ENCODE results near the gene ZPR1.
"Not testable (repeated sequence)": the region's sequence is repeated elsewhere in the genome, so short reads cannot be mapped to it uniquely, and the experiment has no call there.

ZPR1 gene

DNA sequence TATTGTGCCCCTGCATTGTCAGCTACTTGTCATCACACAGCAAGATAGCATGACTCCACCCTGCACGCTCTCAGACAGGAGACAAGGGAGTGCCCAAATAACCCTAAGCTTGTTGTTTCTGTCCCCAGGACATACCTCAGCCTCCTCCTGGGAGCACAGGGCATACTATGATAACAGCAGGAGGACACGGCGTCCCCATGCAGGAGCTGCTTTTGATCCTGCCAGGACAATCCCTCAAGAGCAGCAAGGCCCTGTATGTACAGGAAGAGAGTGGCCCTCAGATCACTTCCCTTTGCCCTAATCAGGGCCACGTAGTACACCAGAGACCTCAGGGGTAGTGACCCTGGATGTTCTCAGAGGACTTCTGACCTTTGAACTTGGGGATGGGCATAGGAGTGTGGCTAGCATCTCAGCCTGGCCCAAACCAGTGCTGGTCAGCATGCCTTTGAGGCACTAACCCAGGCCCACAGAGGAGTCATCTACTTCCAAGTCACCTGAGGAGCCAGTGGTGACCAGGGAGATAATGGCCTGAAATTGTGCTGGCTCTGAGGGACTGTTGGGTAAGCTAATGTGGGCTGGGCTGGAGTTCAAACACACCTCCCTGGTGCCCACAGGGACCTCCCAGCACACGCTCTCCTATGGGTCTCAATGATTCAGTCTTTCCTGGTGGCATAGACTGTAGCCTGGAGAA lies 26.1 kb upstream of the ZPR1 start:
- H3K27me3 Mint-ChIP-seq = peaks cover 23% of the 10 kb centered on the region
- H3K36me3 Mint-ChIP-seq = no peaks in the 10 kb centered on the region
- no peaks in the 10 kb centered on the region for H3K9me3 Mint-ChIP-seq
- DNase-seq = no peak
- H3K27ac Mint-ChIP-seq = no peak overlapping the region
- H3K4me3 Mint-ChIP-seq = no peak overlapping the region
- CTCF ChIA-PET = interaction anchor here (1.2 to 1.8 kb wide), 2 partner anchors 20 to 23 kb away, joined by 3 to 7 read pairs; partner anchors contain the start of gene APOA5
- no peaks in the 10 kb centered on the region for H3K4me1 Mint-ChIP-seq

- DNase-seq = no peak
- CTCF ChIA-PET = interaction anchor here (1.2 to 1.8 kb wide), 3 partner anchors 20 to 67 kb away, joined by 3 to 7 read pairs (median 4); partner anchors contain the start of gene APOA5
- H3K27ac Mint-ChIP-seq = no peak overlapping the region
Observed at GRCh38 chr11:116813170-116813569, 25.3 kb upstream of the ZPR1 start.

GRCh38 chr11:116812109-116812508 lies 24.3 kb upstream of the ZPR1 start:
- no peak overlapping the region for H3K4me3 Mint-ChIP-seq
- CTCF ChIA-PET = interaction anchor here (1.2 kb wide), 1 partner anchor 68 kb away, joined by 4 read pairs; no protein-coding TSS in a partner anchor
- no peaks in the 10 kb centered on the region for H3K36me3 Mint-ChIP-seq
- peaks cover 32% of the 10 kb centered on the region for H3K27me3 Mint-ChIP-seq
- DNase-seq = no peak
- H3K9me3 Mint-ChIP-seq = no peaks in the 10 kb centered on the region
- no peak overlapping the region for H3K27ac Mint-ChIP-seq
- no peaks in the 10 kb centered on the region for H3K4me1 Mint-ChIP-seq

More at GRCh38 chr11:116813170-116813569, 25.3 kb upstream of the ZPR1 start:
- Mint-ChIP-seq H3K4me3 (no peak overlapping the region), H3K9me3 (no peaks in the 10 kb centered on the region), H3K36me3 (no peaks in the 10 kb centered on the region), H3K4me1 (no peaks in the 10 kb centered on the region), H3K27me3 (peaks cover 27% of the 10 kb centered on the region)

DNA sequence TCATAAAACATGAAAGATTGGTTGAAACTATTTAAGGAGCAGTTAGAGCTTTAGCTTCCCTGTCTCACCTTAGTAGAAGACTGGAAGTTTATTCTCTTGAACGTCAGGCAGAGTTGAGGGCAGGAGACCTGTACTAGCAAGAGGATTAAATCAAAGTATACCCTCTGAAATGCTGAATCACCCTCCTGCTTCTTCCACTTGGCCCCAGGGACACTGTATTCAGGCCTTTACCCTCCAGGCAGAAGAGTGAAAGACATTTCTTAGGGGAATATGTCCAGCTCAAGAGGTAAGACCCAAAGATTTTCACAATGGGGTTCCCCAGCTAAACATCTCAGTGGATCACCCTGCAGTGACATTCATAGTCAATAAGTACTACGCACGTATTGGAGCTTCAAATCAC lies 23.4 kb upstream of the ZPR1 start:
- DNase-seq = no peak
- CTCF ChIA-PET = interaction anchor here (1.8 kb wide), 1 partner anchor 25 kb away, joined by 7 read pairs; no protein-coding TSS in a partner anchor
- H3K27me3 Mint-ChIP-seq = peaks cover 32% of the 10 kb centered on the region
- no peaks in the 10 kb centered on the region for H3K9me3 Mint-ChIP-seq
- no peak overlapping the region for H3K4me3 Mint-ChIP-seq
- no peaks in the 10 kb centered on the region for H3K4me1 Mint-ChIP-seq
- no peaks in the 10 kb centered on the region for H3K36me3 Mint-ChIP-seq
- no peak overlapping the region for H3K27ac Mint-ChIP-seq

DNA sequence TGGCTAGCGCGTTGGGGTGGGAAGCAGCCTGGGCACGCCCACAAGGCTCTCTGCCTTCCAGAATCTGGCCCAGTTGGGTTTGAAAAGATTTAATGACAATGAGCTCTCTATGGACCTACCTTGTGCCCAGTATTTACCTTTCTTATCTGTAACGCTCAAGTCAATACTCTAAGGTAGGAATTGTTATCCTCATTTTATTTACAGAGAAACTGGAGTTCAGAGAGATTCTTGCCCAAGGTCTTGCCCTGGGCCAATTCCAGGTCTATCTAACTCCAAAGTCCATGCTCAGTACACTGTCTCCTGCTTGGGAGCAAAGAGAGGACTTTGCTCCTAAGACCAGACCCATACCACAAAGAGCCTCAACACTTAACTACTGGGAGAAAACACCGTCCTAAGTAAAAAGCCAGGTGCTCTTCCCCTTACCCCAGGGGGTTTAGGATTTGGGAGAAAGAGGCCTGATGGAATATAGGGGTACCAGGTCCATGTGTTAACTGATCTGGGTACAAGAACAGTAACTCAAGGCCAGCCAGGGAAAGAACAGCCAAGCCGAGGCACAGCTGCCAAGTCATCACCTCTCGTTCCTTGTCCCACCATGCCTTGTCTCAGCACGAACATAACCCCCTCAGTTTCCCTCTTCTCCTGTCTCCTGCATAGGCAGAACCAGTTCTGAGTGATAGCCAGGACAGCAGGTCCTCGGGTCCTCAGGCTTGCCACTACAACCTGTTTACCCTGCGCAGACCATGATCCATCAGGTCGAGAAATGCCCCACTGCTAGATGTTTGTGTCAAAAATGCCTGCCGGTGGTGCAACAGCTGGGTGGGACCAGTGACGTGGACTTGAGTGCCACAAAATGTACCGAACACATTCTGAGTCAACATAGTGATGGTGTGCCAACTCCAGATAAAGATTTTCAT lies 20.7 kb upstream of the ZPR1 start:
- Mint-ChIP-seq H3K27me3 (peaks cover 43% of the 10 kb centered on the region), H3K4me1 (no peaks in the 10 kb centered on the region), H3K36me3 (no peaks in the 10 kb centered on the region), H3K4me3 (no peak overlapping the region), H3K27ac (no peak overlapping the region), H3K9me3 (no peaks in the 10 kb centered on the region)
- DNase-seq = no peak
- CTCF ChIA-PET = no interaction called here

- Mint-ChIP-seq H3K27ac (no peak overlapping the region), H3K4me3 (no peak overlapping the region), H3K27me3 (peaks cover 45% of the 10 kb centered on the region), H3K4me1 (no peaks in the 10 kb centered on the region), H3K9me3 (no peaks in the 10 kb centered on the region), H3K36me3 (no peaks in the 10 kb centered on the region)
- CTCF ChIA-PET = interaction anchor here (1.0 kb wide), 1 partner anchor 16 kb away, joined by 3 read pairs; the partner anchor contains the start of gene APOA5
- no peak for DNase-seq
Observed at GRCh38 chr11:116807601-116808261, 19.9 kb upstream of the ZPR1 start.

DNA sequence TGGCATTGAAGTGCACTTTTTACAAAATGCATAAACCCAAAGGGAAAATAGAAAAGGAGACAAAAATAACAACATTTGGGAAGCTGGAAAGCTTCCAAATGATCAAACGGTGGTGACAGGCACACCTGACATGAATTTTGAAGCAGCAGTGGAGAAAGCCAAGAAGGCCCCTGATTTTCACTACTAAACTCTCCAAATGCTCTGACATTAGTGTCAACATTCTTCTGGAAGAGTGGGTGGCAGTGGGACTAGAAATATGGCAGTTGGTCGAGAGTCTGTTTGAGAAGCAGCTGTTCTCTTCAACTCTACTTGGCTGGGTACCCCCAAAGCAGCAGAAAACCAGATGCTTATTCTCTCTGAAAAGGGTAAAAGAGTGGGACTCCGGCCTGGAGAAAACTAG lies 16.2 kb upstream of the ZPR1 start:
- Mint-ChIP-seq H3K4me1 (no peaks in the 10 kb centered on the region), H3K36me3 (no peaks in the 10 kb centered on the region), H3K4me3 (no peak overlapping the region), H3K9me3 (no peaks in the 10 kb centered on the region), H3K27ac (no peak overlapping the region), H3K27me3 (peaks cover 54% of the 10 kb centered on the region)
- DNase-seq = no peak
- CTCF ChIA-PET = interaction anchor here (1.2 kb wide), 1 partner anchor 12 kb away, joined by 5 read pairs; the partner anchor contains the start of gene APOA5

DNA sequence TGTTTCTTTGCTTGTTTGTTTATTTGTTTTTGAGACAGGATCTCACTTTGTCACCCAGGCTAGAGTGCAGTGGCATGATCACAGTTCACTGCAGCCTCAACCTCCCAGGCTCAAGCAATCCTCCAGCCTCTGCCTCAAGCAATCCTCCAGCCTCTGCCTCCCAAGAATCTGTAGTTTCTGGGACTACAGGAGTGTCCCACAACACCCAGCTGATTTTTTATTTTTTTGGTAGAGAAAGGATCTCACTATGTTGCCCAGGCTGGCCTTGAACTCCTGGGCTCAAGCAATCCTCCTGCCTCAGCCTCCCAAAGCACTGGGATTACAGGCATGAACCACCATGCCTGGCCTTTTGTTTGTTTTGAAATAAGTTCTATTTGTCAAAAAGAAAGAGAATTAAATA lies 13.8 kb upstream of the ZPR1 start:
- H3K27ac Mint-ChIP-seq, H3K36me3 Mint-ChIP-seq, DNase-seq, H3K9me3 Mint-ChIP-seq, H3K4me3 Mint-ChIP-seq, H3K4me1 Mint-ChIP-seq: not testable (repeated sequence)
- CTCF ChIA-PET = interaction anchor here (0.8 kb wide), 1 partner anchor 34 kb away, joined by 3 read pairs; no protein-coding TSS in a partner anchor
- peaks cover 53% of the 10 kb centered on the region for H3K27me3 Mint-ChIP-seq

DNA sequence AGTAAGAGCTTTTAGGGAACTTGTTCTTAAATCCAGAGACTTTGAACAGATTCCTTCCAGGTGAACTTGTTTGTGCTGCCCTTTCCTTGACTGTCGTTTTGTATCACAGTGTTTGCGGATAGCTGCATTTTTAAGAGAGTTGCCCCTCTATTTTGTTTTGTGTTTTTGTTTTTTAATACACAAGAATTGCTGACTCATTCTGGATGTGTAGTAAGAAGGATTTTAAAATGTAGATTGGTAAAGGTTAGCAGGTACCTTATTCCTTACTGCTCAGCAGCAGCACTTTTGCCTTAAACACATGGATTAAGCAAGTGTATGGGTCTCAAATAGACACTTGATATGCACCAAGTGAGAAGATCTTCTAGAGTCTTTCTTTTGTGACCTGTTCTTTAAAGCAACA lies 12.8 kb upstream of the ZPR1 start:
- DNase-seq = no peak
- Mint-ChIP-seq H3K27ac (no peak overlapping the region), H3K27me3 (peaks cover 51% of the 10 kb centered on the region), H3K36me3 (no peaks in the 10 kb centered on the region), H3K4me3 (no peak overlapping the region), H3K9me3 (no peaks in the 10 kb centered on the region), H3K4me1 (no peaks in the 10 kb centered on the region)
- CTCF ChIA-PET = interaction anchor here (1.3 to 1.9 kb wide), 2 partner anchors 9 to 35 kb away, joined by 4 to 6 read pairs; partner anchors contain the start of gene APOA5

DNA sequence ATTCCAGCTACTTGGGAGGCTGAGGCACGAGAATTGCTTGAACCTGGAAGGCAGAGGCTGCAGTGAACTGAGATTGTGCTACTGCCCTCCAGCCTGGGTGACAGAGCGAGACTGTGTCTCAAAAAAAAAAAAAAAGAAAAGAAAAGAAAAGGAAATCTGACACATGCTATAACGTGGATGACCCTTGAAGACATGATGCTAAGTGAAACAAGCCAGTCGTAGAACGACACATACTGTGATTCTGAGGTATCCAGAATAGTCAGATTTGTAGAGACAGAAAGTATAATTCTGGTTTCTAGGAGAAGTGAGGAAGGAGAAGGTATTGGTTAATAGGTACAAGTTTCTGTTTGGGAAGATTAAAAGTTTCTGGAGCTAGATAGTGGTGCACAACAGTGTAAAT lies 10.5 kb upstream of the ZPR1 start:
- Mint-ChIP-seq H3K4me3 (no peak overlapping the region), H3K27me3 (peaks cover 40% of the 10 kb centered on the region)
- CTCF ChIA-PET = interaction anchor here (0.6 to 1.9 kb wide), 2 partner anchors 37 to 340 kb away, joined by 3 to 4 read pairs; no protein-coding TSS in a partner anchor

DNA sequence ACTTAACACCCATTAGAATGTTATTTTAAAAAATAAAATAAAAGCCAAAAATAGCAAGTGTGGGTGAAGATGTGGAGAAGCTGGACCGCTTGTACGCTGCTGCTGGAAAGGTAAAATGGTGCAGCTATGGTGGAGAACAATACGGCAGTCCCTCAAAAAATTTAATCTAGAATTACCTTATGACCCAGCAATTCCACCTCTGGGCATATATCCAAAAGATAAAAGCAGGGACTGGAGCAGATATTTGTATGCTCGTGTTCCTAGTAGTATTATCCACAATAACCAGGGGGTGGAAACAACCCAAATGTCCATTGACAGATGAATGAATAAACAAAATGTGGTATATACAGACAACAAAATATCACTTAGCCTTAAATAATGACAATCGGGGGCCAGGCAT lies 10.0 kb upstream of the ZPR1 start:
- no peak for DNase-seq
- no peak overlapping the region for H3K27ac Mint-ChIP-seq
- no peak overlapping the region for H3K4me3 Mint-ChIP-seq
- no peaks in the 10 kb centered on the region for H3K4me1 Mint-ChIP-seq
- H3K36me3 Mint-ChIP-seq = no peaks in the 10 kb centered on the region
- H3K9me3 Mint-ChIP-seq = no peaks in the 10 kb centered on the region
- peaks cover 41% of the 10 kb centered on the region for H3K27me3 Mint-ChIP-seq
- CTCF ChIA-PET = interaction anchor here (0.6 kb wide), 1 partner anchor 341 kb away, joined by 3 read pairs; no protein-coding TSS in a partner anchor

More for the DNA sequence above, 10.5 kb upstream of the ZPR1 start:
- no peak overlapping the region for H3K27ac Mint-ChIP-seq
- no peak for DNase-seq
- H3K36me3 Mint-ChIP-seq = no peaks in the 10 kb centered on the region
- H3K9me3 Mint-ChIP-seq = no peaks in the 10 kb centered on the region
- no peaks in the 10 kb centered on the region for H3K4me1 Mint-ChIP-seq

- no peaks in the 10 kb centered on the region for H3K9me3 Mint-ChIP-seq
- no peak overlapping the region for H3K27ac Mint-ChIP-seq
- DNase-seq = no peak
- CTCF ChIA-PET = interaction anchor here (1.0 to 1.5 kb wide), 2 partner anchors 39 to 313 kb away, joined by 3 to 7 read pairs; no protein-coding TSS in a partner anchor
- peaks cover 37% of the 10 kb centered on the region for H3K27me3 Mint-ChIP-seq
- H3K36me3 Mint-ChIP-seq = no peaks in the 10 kb centered on the region
- H3K4me3 Mint-ChIP-seq = no peak overlapping the region
- H3K4me1 Mint-ChIP-seq = no peaks in the 10 kb centered on the region
Observed at GRCh38 chr11:116796548-116796947, 8.7 kb upstream of the ZPR1 start.

DNA sequence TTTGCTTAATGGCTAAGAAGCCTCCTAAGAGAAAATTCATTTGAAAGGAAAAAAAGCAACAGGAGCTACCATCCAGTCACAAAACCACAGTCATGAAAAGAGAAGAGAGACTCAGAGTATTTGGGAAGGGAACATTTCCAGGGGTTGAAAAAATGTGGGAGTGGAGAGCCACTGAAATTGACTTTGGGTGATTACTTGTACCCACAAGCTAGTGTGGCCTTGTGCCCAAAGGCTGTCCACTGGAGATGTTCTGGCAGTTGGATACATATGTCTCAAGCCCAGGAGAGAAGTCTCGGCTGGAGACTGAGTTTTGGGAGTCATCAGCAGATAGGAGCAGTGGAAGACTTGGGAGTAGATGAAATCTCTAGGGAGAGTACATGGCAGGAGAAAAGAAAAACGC lies 7.0 kb upstream of the ZPR1 start:
- no peak overlapping the region for H3K4me3 Mint-ChIP-seq
- H3K27me3 Mint-ChIP-seq = peaks cover 38% of the 10 kb centered on the region
- H3K4me1 Mint-ChIP-seq = peaks cover 3% of the 10 kb centered on the region
- H3K9me3 Mint-ChIP-seq = no peaks in the 10 kb centered on the region
- H3K27ac Mint-ChIP-seq = no peak overlapping the region
- CTCF ChIA-PET = interaction anchor here (2.8 to 3.0 kb wide), 2 partner anchors 41 to 86 kb away, joined by 10 to 32 read pairs; no protein-coding TSS in a partner anchor
- H3K36me3 Mint-ChIP-seq = no peaks in the 10 kb centered on the region
- no peak for DNase-seq

DNA sequence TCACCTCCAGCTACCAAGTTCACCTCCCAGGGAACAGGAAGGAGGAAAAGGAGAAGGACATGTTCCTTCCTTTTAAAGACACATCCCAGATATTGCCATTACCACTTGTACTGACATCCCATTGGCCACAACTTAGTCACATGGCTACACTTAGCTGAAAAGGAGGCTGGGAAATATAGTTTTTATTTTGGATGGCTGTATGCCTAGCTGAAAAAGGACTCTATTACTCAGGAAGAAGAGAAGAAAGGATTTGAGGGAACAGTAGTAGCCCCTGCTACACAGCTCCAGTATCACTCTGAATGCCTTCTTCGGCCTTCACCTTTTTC lies 5.9 kb upstream of the ZPR1 start:
- H3K4me3 Mint-ChIP-seq = no peak overlapping the region
- DNase-seq = no peak
- H3K27ac Mint-ChIP-seq = no peak overlapping the region
- H3K4me1 Mint-ChIP-seq = peaks cover 7% of the 10 kb centered on the region
- CTCF ChIA-PET = interaction anchor here (0.6 to 5.0 kb wide), 9 partner anchors 9 to 433 kb away, joined by 3 to 53 read pairs (median 3); no protein-coding TSS in a partner anchor
- H3K9me3 Mint-ChIP-seq = no peaks in the 10 kb centered on the region
- no peaks in the 10 kb centered on the region for H3K36me3 Mint-ChIP-seq
- peaks cover 45% of the 10 kb centered on the region for H3K27me3 Mint-ChIP-seq
